T follicular helper cell (primary cell): ENCODE data around the gene DAPL1.

Experiments used
- DNase-seq: peaks from one replicate; pipeline ENCODE4 v3.0.0-alpha.2; 2020; ENCODE audit warnings: low read depth
- total RNA-seq, 2 experiments: gene quantifications; one replicate each; lab custom pipeline; 2026; lab: John Stamatoyannopoulos, UW

The DAPL1 gene, protein sequence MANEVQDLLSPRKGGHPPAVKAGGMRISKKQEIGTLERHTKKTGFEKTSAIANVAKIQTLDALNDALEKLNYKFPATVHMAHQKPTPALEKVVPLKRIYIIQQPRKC
- 0 reads per million in 2 experiments for total RNA-seq

DNA sequence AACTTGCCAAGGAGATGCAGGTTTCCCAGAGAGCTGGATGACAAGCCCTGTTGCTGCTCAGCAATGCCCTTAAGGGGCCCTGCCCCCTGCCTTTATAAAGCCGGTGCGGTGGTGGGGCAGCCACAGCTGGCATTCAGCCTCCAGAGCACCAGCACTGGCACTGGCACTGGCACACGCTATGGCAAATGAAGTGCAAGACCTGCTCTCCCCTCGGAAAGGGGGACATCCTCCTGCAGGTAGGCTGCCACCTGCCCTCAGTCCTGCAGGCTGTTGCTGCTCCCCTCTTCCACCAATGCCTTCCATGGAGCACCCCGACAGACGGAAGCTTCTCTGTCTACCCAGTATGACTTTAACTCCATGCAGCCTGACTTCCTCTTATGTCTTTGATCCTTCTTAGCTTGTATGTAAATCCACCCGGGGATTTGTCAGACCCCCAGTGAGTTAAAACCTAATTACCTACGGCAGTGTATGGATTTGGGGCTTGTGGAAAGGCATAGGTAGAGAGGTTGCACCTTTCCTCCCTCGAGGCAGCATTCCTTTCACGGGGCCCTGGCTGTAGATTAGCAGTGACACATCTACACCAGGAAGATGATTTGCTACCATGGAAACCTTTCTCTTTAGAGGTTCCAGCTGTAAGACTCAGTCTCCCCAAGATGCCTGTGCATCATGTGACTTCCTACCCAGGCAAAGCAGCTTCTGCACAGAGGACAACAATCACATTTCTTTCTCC lies at the start of gene DAPL1:
TSS of gene DAPL1 (plus strand) at position 123 of the 730 bp plus-strand sequence. CDS start at position 179, 56 bp downstream.
- DNase-seq: no peak

DNA sequence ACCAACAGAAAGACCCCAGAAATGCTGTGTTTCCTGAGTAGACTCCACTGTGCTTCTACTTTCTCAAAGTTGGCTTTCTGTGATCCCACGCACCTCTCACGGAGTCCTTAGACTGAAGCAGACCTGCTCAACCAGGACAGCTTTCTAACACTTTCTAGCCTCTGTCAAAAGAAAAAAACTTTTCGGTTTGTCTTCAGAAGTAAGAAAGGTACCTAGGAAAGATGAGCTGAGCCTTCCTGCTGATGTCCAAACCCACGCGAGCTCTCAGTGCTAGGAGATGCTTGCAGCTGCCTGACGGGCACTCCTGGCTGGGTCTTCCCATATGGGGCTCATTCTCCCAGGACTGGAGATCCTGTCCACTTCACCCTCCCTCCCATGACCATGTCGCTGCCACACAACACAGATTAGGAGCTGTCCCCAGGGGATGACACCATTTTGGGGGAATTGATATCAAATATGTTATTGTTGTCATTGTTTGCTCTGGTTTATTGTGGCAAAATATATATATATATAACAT lies 49.2 kb upstream of the DAPL1 start:
- DNase-seq: no peak

DNA sequence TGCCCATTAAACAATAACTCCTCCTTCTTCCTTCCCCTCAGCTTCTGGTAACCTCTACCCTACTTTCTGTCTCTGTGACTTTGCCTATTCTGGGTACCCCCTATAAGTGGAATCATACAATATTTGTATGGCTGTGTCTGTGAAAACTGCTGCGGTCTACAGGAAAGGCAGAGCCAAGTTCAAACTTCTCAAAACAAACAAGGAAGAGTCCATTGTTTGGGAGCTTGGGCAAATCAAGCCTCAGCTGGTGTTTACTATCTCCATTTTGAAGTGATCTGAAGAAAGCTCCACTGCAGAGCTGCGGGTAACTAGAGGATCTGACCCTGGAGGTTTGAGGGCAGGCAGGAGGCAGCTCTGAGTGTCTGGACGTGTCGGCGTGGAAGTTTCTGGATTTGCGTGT lies 48.6 kb upstream of the DAPL1 start:
- no peak for DNase-seq

DNA sequence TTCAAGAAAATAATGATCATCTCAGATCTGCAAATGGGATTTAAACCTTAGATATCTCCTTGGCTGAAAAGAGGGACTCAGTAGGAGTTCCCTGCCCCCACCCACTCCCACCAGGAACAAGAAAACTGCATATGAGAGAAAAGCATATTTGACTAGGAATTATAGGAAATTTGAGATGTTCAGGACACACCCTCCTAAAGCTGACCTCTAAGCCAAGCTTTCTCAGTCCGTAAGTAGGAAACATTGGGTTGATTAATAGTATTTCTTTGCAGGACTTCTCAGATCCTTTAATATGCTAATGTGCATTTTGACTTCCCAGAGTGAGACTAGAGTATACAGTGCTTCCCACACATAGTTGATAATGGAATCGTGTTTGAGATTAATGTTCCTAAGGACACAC lies 47.8 kb upstream of the DAPL1 start:
- DNase-seq: no peak

DNA sequence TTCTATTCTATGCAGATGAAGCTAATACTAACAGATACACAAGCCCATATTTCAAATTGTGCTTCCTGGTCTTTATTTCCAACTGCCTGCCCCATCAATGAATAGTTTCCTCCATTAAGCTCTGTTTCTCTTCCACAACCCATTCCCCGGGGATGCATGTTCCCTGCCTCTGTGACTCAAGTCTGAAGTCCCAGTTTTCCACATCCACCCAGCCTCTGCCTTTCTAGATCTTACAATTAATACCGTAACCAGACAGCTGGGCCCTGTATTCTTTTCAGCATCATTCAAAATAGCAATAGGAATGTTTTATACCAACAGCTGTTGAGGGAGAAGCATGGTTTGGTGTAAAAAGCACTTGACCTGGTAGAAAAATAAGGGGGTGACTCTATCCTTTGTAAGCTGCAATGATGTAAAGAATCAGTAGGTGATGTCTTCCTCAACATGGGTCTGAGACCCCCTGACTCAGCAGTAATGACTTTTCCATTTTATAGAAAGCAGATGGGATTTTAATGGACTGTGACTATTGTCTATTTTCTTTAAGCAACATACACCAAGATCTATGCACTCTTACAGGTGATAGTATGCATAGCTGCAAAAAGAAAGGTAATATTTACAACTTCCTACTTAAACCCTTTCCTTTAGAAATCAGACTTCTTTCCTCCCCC lies 46.1 kb upstream of the DAPL1 start:
- DNase-seq: no peak

DNA sequence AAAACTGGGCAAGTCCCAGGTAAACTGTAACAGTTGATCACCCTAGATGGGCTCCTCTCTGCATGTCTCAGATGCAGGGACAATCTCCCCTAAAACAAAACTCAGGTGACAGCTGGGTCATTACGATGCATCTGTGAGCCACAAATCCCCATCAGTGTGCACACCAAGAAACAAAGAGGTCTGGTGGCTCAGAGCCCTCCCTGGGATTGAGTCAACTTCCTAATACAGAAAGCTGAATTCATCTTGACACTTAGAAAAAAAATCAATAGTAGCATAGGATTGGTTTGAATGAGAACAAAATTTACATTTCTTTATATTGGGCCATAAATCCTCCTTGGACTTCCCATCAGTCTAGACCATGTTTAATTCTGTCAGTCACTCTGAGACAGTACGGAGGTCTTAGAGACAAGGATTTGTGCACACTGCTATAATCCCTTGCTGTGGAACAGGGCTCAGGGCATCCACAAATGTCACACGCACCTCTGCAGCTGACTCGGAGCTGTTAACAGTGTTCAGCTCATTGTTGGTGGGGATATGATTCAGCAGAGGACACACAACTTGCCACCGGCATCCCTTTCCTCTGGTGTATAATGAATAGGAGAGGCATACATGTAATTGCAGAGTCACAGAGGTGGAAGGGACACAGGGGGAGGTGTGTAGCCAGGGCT lies 44.5 kb upstream of the DAPL1 start:
- DNase-seq: no peak

DNA sequence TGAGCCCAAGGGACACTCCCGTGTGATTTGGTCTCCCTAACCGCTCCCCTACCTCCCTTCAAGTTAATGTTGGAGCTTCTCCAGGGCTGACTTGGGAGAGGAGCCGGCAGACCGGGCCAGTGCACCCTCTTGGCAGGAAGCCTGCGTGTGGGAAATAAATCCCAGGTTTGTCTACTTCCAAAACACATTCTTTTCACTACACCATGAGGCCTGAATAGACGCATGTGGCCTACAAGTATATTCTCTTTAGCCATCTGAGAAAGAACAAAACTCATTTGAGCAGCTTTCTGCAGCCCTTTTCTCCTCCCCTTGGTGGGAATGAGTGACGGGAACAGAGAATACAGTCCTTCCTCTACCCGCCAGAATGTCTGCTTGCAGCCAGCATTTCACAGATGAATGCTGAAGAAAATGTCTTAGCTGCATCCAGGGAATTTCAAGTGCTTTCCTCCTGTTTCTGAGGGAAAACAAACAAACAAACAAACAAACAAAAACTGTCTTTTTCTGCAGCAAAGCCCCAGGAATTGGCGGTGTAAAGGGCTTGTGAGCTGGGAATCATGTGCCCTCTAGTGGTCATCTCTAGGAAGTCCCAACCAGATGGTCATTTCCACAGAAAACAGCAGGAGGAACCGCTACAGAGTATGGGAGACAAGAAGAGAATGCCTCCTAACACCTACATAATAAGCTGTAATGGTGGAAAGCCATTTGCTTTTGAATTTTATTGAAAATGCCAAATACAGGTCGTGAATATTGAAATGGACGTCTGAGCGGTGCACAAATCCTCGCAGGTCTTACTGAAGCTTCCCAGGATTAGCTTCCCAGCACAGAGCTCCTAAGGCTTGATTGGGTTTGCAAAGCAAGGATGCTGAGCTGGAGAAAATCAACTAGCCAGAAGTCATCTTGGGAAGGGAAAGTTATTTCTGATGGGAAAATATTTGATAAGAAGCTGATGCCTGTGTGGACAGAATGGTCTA lies 41.2 kb upstream of the DAPL1 start:
- peak; percentile 8 for DNase-seq

DNA sequence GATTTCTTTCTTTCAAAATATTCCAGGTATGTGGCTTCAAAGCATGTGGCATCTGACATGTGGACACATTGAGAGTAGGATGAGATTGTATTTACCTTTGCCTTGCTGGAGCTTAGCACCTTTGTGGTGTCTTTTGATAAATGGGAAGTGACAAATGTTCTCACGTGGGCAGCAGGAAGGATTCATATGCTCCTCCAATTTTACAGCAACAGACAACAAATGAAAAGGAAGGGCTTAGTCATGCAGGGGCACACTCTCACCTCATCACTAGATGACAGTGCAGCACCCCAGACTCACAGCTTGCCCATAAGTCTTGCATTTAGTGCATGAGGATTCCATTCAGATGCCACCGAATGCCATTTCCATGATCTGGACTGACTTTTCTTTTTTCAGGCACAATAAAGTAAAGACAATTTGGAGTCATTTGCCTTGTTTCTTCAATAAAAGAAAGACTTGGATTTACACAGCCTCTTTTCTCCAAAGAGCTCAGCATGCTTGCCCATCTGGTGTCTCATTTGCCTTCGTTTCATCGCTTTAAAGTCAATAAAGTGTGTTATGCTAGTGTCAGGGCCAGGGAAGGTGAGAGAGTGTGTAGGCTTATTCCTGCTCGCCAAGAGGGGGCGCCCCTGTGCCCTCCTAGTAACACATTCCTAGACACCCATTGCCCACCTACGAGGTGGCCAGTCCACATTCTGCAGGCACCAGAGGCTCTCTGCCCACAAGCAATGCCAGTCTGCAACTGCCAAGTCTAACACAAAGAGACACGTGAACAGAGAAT lies 39.6 kb upstream of the DAPL1 start:
- no peak for DNase-seq

DNA sequence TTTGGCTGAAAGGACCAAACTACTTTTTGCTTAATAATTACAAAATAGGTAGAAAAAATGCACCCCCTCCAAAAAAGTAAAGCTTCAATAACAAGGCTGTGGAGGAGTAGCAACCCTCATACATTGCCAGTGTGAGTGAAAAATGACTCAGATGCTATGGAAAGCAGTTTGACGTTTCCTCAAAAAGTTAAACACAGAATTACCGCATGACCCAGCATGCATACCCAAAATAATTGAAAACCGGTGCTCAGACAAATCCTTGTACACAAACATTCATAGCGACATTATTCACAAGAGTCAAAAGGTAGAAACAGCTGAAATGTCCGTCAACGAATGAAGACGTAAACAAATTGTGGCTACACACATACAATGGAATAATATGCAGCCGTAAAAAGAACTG lies 38.8 kb upstream of the DAPL1 start:
- DNase-seq: no peak

DNA sequence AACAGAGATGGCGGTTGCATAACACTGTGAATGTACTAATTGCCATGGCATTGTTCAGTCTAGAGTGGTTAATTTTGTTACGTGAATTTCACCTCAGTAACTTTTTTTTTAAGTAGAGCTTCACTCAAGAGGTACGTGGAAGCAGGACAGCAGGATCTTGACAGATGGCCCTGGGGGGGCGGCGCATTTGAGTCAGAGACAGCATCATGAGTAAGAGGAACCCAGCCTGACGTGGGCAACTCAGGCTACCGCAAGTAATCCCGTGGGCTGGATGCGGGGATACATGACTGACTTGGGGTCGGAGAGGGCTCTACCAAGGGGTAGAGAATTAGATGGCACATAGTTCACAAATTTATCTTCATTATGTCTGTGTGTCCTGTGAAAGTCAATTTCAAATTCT lies 38.1 kb upstream of the DAPL1 start:
- DNase-seq: no peak

DNA sequence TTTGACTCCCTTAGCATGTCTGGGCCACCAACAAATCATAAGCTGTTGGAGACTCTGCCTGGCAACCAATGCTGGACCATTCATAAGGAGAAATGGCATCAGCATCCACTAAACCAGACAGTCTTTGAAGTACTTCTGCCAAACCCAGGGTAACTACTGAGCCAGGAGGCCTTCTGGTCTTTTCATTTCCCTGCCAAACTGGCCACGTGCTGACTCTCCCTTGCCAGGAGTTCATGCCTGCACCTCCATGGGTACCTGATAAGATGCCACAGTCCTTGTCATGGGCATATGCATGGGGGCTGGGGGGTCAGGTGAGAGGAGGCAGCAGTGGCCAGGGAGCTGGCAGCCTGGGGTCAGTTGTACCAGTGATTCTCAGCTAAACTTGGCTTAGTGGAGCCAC lies 34.2 kb upstream of the DAPL1 start:
- no peak for DNase-seq

DNA sequence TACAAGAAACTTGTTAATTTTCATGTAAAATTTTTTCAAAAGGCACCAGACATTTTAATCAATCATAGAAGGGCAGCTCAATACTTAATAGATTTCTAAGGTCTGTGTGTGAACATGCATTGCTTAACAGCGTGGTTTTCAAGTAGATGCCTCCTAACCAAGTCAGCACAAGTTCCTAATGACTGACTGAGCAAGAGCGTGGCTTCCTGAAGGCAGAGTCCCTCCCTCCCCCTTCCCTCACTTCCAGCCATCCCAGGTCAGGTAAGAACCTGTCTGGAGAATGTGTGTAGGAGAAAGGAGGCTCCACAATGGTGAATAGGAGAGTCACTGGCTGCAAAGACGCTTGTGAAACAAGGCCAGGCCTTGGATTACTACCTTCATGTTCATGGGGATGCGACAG lies 33.5 kb upstream of the DAPL1 start:
- no peak for DNase-seq

DNA sequence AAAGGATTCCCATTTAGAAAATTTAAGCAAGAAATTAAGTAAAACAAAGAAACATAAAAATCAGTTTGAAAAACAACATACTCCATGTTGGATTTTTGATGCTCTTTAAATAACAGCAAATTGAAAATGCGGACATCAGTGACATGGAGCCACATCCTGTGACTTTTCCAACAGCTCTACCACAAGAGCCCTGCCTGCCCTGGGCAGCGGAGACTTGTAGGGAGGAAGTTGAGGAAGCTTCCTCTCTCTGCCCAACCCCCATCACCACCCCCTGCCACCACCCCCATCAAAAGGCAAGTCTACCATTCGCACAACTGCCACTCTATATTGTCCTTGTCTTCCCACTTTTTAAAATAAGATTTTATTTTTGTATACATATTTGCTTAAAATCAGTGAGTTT lies 32.8 kb upstream of the DAPL1 start:
- no peak for DNase-seq

DNA sequence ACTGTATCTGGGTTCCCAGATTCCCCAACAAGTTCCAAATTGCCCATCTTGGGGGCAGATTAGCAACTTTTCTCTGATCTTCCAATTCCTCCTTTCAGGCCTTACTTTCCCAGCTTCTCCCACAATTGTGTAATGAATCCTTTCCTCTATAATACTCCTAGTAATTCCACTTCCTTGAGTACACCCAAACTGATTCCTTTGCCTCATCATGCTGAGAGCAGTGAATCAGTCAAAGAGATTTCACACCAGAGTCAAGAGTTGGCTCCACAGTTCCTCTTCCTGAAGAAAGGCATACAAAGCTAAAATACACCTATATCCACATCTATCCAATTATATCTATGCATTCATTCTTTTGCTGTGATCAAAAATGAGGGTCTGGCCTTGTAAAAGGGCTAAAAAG lies 28.6 kb upstream of the DAPL1 start:
- DNase-seq: no peak

DNA sequence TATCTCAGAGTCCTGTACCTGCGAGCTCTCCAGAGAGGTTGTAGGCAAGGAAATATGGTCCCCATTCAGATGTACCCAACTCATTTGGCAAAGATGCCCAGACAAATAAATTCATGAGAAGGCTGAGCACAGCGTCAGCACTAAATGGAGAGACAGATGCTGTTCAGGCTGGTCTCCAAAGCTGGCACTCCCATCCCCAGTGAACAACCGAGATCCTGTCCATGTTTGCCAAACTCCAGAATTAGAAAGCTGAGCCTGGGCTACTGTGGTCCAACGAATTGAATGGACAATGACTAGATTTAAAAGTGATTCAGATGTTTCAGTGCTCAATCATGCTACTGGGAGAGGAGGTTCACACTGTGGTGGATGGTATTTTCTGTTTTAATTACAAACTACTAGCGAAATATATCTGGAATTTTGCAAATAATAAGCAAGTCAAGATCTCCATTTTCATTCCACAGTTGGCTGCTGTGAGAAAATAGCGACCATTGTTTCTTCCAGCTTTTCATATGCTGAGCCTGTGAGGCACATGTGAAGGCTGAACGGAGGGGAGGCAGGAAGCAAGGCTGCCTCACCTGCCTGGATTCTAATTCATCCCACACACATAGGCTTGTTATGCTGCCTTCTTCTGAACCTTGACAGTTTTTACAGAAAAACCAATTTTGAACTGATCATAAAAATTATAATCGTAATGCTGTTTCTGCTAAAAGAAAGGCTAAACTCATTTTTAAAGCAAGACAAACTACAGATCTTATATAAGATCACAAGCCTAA lies 22.6 kb upstream of the DAPL1 start:
- DNase-seq: no peak

DNA sequence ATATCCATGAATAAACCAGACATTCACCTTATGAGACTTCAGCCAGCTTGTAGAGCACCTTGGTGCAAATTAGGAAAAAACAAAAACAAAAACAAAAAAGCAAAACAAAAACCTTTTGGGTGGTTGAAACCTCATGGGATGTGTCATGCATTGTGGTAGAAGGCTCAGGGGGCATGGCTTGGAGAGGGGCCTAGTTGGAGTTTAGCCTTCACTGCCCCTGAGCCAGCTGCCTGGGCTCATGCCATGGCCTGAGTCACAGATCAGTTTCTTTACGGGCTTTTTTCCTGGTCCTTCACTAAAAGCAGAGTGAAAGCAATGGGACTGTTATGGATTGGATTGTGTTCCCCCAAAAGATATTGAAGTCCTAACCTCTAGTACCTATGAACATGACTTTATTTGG lies 22.0 kb upstream of the DAPL1 start:
- no peak for DNase-seq

DNA sequence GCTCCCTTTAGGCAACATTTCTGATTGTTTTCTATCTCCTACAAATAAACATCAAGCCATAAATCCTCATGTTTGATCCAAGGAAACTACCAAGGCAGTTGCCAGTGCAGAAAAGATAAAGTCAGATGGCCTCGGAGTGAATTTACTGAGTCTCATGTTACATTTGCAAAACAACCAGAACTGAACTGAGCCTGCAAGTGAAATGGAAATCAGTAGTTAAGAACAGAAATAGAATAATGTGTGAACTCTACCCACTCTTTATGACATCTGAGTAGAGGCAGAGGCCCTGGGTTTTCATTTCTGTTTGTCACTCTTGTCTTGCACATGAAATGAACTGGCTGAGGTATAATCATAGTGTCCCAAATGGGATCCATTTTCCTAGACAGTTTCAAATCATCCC lies 20.4 kb upstream of the DAPL1 start:
- DNase-seq: no peak

DNA sequence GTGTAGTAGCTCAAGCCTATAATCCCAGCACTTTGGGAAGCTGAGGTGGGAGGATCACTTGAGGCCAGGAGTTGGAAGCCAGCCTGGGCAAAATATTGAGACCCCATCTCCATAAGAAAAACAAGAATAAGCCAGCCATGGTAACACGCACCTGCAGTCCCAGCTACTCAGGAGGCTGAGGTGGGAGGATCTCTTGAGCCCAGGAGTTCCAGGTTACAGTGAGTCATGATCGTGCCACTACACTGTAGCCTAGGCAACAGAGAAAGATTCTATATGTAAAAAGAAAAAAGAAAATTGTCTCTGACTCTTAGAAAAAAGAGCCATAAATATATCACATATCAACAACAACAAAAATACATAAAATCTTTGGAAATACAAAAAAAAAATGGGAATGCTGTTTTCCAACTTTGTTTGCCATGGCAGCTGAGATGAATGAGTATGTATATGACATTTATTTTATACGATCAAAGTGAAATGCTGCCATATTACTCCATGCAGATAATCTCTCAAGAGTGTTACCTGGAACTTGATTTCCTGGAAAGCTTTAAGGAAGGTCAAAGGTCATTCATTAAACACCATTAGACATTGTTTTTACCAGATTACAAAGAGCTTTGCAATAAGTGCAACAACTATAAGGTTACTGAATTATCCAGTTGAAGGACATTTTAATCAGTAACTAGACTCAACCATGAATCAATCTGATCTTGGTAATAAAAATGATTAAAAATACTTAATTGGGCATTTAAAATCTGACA lies 19.7 kb upstream of the DAPL1 start:
- DNase-seq: no peak

DNA sequence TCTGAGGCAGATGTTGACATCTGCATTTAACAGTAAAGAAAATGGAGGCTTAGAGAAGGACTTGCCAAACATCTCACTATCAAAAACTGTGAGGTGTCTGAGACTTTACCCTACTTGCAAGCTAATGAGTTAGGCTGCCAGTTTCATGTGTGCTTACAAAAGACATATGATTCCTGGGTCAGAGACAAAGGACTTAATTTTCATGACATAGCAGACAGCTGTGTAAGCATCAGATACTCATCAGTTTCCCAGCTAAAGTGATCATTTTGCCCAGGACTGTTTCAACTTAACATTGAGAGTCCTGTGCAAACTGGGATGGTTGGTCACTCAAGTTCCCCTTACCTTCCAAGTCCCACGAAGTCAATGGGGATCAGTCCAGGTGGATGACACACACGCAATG lies 18.9 kb upstream of the DAPL1 start:
- no peak for DNase-seq
